H1 (cell line): ENCODE measurements around the gene ARHGEF12. TPM values are rescaled to one million over a fixed set of nuclear protein-coding genes. Genes with fewer than 3 reads are reported as not detected.

Source experiments
- CTCF ChIA-PET: fragments of 300-600 bp; sonication (Branson Sonifier 250); formaldehyde crosslinking; loops from one replicate; lab custom pipeline; 2021; ENCODE audit not compliant: partially characterized antibody; lab: Charles Lee
- POLR2A ChIA-PET: fragments of 300-600 bp; sonication (Branson Sonifier 250); formaldehyde crosslinking; loops from one replicate; lab custom pipeline; 2021; ENCODE audit warnings: inconsistent platforms; ENCODE audit not compliant: partially characterized antibody; lab: Charles Lee
- DNase-seq, 2 experiments: peaks; one replicate each; pipeline versions ENCODE4 v3.0.0 to v3.0.0-alpha.2; 2010 to 2022; ENCODE audit warnings: low spot score in 2 of 2, low read depth in 1 of 2, mixed read lengths in 1 of 2
- FAIRE-seq: peaks from 2 replicates; lab custom pipeline; 2011; peaks lifted over from hg19 to GRCh38; lab: Jason Lieb, UNC
- H2AFZ ChIP-seq: 2 replicates; pipeline ENCODE4 v1.8.1; 2012; ENCODE audit warnings: low read length, inconsistent platforms
- H2AK5ac ChIP-seq: 2 replicates; pipeline ENCODE4 v1.6.1; 2013; ENCODE audit warnings: low read depth, low read length
- H2BK120ac ChIP-seq: replicated peaks from 2 replicates; pipeline ENCODE3; 2013; ENCODE audit warnings: low read depth, low read length, inconsistent platforms
- H2BK12ac ChIP-seq: 2 replicates; pipeline ENCODE4 v1.6.1; 2013; ENCODE audit warnings: low read depth, low read length
- H2BK15ac ChIP-seq: 2 replicates; pipeline ENCODE4 v1.6.1; 2013; ENCODE audit warnings: low read length
- H2BK20ac ChIP-seq: 2 replicates; pipeline ENCODE4 v1.6.1; 2013; ENCODE audit warnings: low read length
- H2BK5ac ChIP-seq: 2 replicates; pipeline ENCODE4 v1.6.1; 2013; ENCODE audit warnings: low read depth, low read length
- H3K14ac ChIP-seq: 2 replicates; pipeline ENCODE4 v1.6.1; 2013; ENCODE audit warnings: inconsistent platforms; ENCODE audit not compliant: insufficient read length
- H3K18ac ChIP-seq: 2 replicates; pipeline ENCODE4 v1.6.1; 2013; ENCODE audit warnings: low read length; ENCODE audit errors: extremely low read depth
- H3K23ac ChIP-seq: 2 replicates; pipeline ENCODE4 v1.6.1; 2013; ENCODE audit warnings: inconsistent platforms; ENCODE audit not compliant: insufficient read length
- H3K23me2 ChIP-seq: 2 replicates; pipeline ENCODE4 v1.6.1; 2013; ENCODE audit warnings: low read depth, low read length
- H3K27ac ChIP-seq: 2 replicates; pipeline ENCODE4 v1.6.1; 2011; ENCODE audit warnings: low read depth, low read length, inconsistent platforms
- H3K27me3 ChIP-seq, 4 experiments: replicated peaks in 1 of 4; 1 replicate in 1 of 4; 2 replicates in 3 of 4; pipeline versions ENCODE4 v1.6.1 to v1.8.1; 2011 to 2013; ENCODE audit warnings: low read length in 3 of 4, mild to moderate bottlenecking in 3 of 4, inconsistent platforms in 2 of 4, mixed read lengths in 2 of 4, moderate library complexity in 1 of 4; ENCODE audit not compliant: control insufficient read depth in 3 of 4, insufficient read depth in 3 of 4; ENCODE audit errors: extremely low read depth in 1 of 4
- H3K36me3 ChIP-seq, 4 experiments: 2 replicates each; pipeline versions ENCODE4 v1.6.1 to v1.8.1; 2011 to 2013; ENCODE audit warnings: mild to moderate bottlenecking in 4 of 4, low read length in 3 of 4, moderate library complexity in 2 of 4, control low read depth in 1 of 4, inconsistent platforms in 1 of 4; ENCODE audit not compliant: insufficient read depth in 4 of 4, control insufficient read depth in 2 of 4
- H3K4ac ChIP-seq: replicated peaks from 2 replicates; pipeline ENCODE3; 2013; ENCODE audit warnings: low read length, low read depth, mixed read lengths, inconsistent platforms; ENCODE audit not compliant: insufficient read length
- H3K4me1 ChIP-seq, 4 experiments: replicated peaks in 1 of 4; 1 replicate in 1 of 4; 2 replicates in 3 of 4; pipeline versions ENCODE4 v1.6.1 to v1.8.1; 2011 to 2013; ENCODE audit warnings: low read length in 3 of 4, inconsistent platforms in 2 of 4, mixed read lengths in 1 of 4; ENCODE audit not compliant: insufficient read depth in 4 of 4, control insufficient read depth in 3 of 4
- H3K4me2 ChIP-seq, 2 experiments: 2 replicates each; pipeline versions ENCODE4 v1.6.1 to v1.8.1; 2011 to 2013; ENCODE audit warnings: low read depth in 2 of 2, low read length in 2 of 2, control low read depth in 1 of 2, inconsistent platforms in 1 of 2, mild to moderate bottlenecking in 1 of 2; ENCODE audit not compliant: insufficient read depth in 1 of 2
- H3K4me3 ChIP-seq, 4 experiments: fragments of 200-600, 300-600 bp in 1 of 4; sonication (generic), shearing (Covaris generic), sonication (Bioruptor Twin) in 1 of 4; 2 replicates each; pipeline versions ENCODE4 v1.5.1 to v1.8.1; 2011 to 2016; ENCODE audit warnings: low read length in 4 of 4, low read depth in 3 of 4, control low read depth in 2 of 4, inconsistent platforms in 2 of 4, mild to moderate bottlenecking in 2 of 4, mixed read lengths in 1 of 4, moderate library complexity in 1 of 4; ENCODE audit not compliant: insufficient read depth in 2 of 4; ENCODE audit errors: extremely low read depth in 1 of 4
- H3K56ac ChIP-seq: replicated peaks from 2 replicates; pipeline ENCODE3; 2013; ENCODE audit warnings: low read depth, mild to moderate bottlenecking, mixed read lengths, low read length, inconsistent platforms; ENCODE audit not compliant: insufficient read length
- H3K79me1 ChIP-seq: 2 replicates; pipeline ENCODE4 v1.6.1; 2013; ENCODE audit warnings: low read depth, low read length, control low read depth
- H3K79me2 ChIP-seq, 2 experiments: 2 replicates each; pipeline versions ENCODE4 v1.6.1 to v1.8.1; 2012 to 2013; ENCODE audit warnings: low read length in 2 of 2, mild to moderate bottlenecking in 2 of 2, inconsistent platforms in 1 of 2; ENCODE audit not compliant: insufficient read depth in 2 of 2, control insufficient read depth in 1 of 2
- H3K9ac ChIP-seq, 4 experiments: replicated peaks in 1 of 4; 1 replicate in 1 of 4; 2 replicates in 3 of 4; pipeline versions ENCODE4 v1.6.1 to v1.8.1; 2011 to 2013; ENCODE audit warnings: low read depth in 3 of 4, low read length in 3 of 4, control low read depth in 2 of 4, mild to moderate bottlenecking in 2 of 4, moderate library complexity in 2 of 4, inconsistent platforms in 1 of 4; ENCODE audit errors: extremely low read depth in 1 of 4
- H3K9me3 ChIP-seq, 2 experiments: 2 replicates each; pipeline versions ENCODE4 v1.6.1 to v1.8.1; 2012 to 2013; ENCODE audit warnings: mild to moderate bottlenecking in 2 of 2, moderate library complexity in 2 of 2, control low read depth in 1 of 2, inconsistent platforms in 1 of 2, low read depth in 1 of 2, low read length in 1 of 2, mixed read lengths in 1 of 2; ENCODE audit not compliant: insufficient read depth in 2 of 2
- H4K20me1 ChIP-seq, 2 experiments: replicated peaks in 1 of 2; 2 replicates each; pipeline versions ENCODE3 to v1.8.1; 2011 to 2013; ENCODE audit warnings: inconsistent platforms in 2 of 2, low read length in 2 of 2, mild to moderate bottlenecking in 1 of 2; ENCODE audit not compliant: insufficient read depth in 2 of 2, control insufficient read depth in 1 of 2
- H4K5ac ChIP-seq: 2 replicates; pipeline ENCODE4 v1.6.1; 2013; ENCODE audit warnings: low read length, low read depth, mixed read lengths, inconsistent platforms; ENCODE audit not compliant: insufficient read length
- H4K8ac ChIP-seq: 2 replicates; pipeline ENCODE4 v1.8.0; 2013; ENCODE audit warnings: mild to moderate bottlenecking, moderate library complexity, low read length, inconsistent platforms; ENCODE audit not compliant: insufficient read depth; ENCODE audit errors: extremely low read depth
- H4K91ac ChIP-seq: replicated peaks from 2 replicates; pipeline ENCODE3; 2013; ENCODE audit warnings: low read length, mixed read lengths, inconsistent platforms; ENCODE audit not compliant: insufficient read length
- EP300 ChIP-seq, 2 experiments: IDR thresholded peaks; 1 replicate in 1 of 2; 2 replicates in 1 of 2; pipeline ENCODE4 v1.6.1; 2011 to 2012; ENCODE audit warnings: low read depth in 2 of 2, low read length in 2 of 2, mild to moderate bottlenecking in 2 of 2, borderline replicate concordance in 1 of 2, inconsistent platforms in 1 of 2, moderate library complexity in 1 of 2
- WGBS, 2 experiments: shearing (Covaris generic) in 1 of 2; methylation state at CpG; one replicate each; pipeline versions ENCODE4 v1.1.6 to v1.1.7; 2013 to 2015; ENCODE audit warnings: low lambda C conversion rate in 2 of 2, mixed read lengths in 2 of 2, inconsistent platforms in 1 of 2, low coverage in 1 of 2, missing lambda C conversion rate in 1 of 2; ENCODE audit not compliant: insufficient replicate concordance in 2 of 2, insufficient coverage in 1 of 2, insufficient read length in 1 of 2; ENCODE audit errors: extremely low coverage in 1 of 2, missing lambda C conversion rate in 1 of 2; 5-methylcytosine and 5-hydroxymethylcytosine counted together
- polyA plus RNA-seq, 7 experiments: library from polyadenylated mRNA; depleted of rRNA in 3 of 7; stranded (reverse) in 5 of 7; unstranded in 2 of 7; fragments of >200 nt in 5 of 7; fragments of 200-250 nt in 2 of 7; gene quantifications; 1 replicate in 5 of 7; 2 replicates in 1 of 7; 4 replicates in 1 of 7; pipeline versions ENCODE4 v1.2.1 to v1.2.3, GENCODE V29; 2011 to 2013; ENCODE audit warnings: missing spikeins in 2 of 7, mixed read lengths in 2 of 7
- total RNA-seq: library from RNA; stranded (reverse); fragmentation: NEBNext Ultra II Directional; extraction: Animal tissue kit (Norgen Biotek cat#: 25700); gene quantifications from 2 replicates; pipeline ENCODE4 v1.2.1, GENCODE V29; 2021
- TF ChIP-seq, protein P1 (sequence below): IDR thresholded peaks from 2 replicates; pipeline ENCODE4 v1.6.1; 2011; ENCODE audit warnings: low read depth, mild to moderate bottlenecking, low read length; ENCODE audit not compliant: insufficient read depth

ARHGEF12 gene
- total and polyA plus RNA-seq, 2 of the 8 experiments (the other 6 are each of a cell fraction or from before 2014, with no cell fraction given): 5.1 to 33.7 TPM

DNA sequence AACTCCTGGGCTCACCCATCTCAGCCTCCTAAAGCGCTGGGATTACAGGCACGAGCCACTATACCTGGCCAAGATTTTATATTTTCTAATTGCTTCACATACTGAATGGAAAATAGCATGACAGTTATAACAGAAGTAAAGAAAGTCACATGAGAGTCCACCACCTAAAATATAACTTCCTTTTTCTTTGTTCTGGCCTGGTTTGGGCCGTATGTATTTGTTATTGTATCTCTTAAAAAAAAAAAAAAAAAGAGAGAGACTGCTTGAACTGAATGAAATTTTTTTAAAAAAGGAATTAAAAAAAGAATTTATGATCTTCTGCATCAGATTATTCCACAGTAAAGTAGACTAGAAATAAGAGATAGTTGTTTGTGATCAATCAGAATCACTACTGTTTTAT is 89.3 kb downstream of the ARHGEF12 start:
- CTCF ChIA-PET: no interaction called here
- FAIRE-seq: no peak

More for the DNA sequence above, 89.3 kb downstream of the ARHGEF12 start:
- Histone ChIP-seq H2BK12ac (no peak overlapping the region), H3K23me2 (no peaks in the 10 kb centered on the region), H3K14ac (no peak overlapping the region), H2BK20ac (no peak overlapping the region), H3K36me3 (peaks cover 0 to 6% (median 0%) of the 10 kb centered on the region in 4 experiments; a peak in 2 of 8 replicates), H3K27ac (no peak overlapping the region), H2AFZ (no peak overlapping the region), H3K79me2 (no peaks in the 10 kb centered on the region), H2AK5ac (no peak overlapping the region), H3K4ac (no peak overlapping the region), H4K5ac (no peak overlapping the region), H2BK15ac (no peak overlapping the region), H3K4me2 (no peak overlapping the region), H3K27me3 (no peaks in the 10 kb centered on the region), H3K4me1 (no peaks in the 10 kb centered on the region), H3K56ac (no peak overlapping the region), H4K8ac (no peak overlapping the region), H3K9ac (no peak overlapping the region), H4K20me1 (peaks cover 0 to 2% of the 10 kb centered on the region in 2 experiments), H2BK5ac (no peak overlapping the region), H3K4me3 (no peak overlapping the region), H4K91ac (no peak overlapping the region), H3K18ac (no peak overlapping the region), H3K9me3 (no peaks in the 10 kb centered on the region), H3K23ac (no peak overlapping the region), H3K79me1 (no peaks in the 10 kb centered on the region), H2BK120ac (no peak overlapping the region)
- 93% methylated on average over 3 of the region's 3 CpGs; no CpG with 5 or more reads in 1 of the 2 experiments for WGBS, 2 experiments
- POLR2A ChIA-PET: no interaction called here
- DNase-seq: no peak
- TF ChIP-seq, protein P1, sequence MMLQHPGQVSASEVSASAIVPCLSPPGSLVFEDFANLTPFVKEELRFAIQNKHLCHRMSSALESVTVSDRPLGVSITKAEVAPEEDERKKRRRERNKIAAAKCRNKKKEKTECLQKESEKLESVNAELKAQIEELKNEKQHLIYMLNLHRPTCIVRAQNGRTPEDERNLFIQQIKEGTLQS: no peak
- TF ChIP-seq EP300 (IDR thresholded peaks at IDR 0.05; ENCODE audit: borderline replicate concordance in 1 of 2, low read depth in 2 of 2, low read length in 2 of 2): no peak
